Astrocyte of the spinal cord (primary cell): ENCODE measurements around the gene TPH2.

Source experiments
- DNase-seq: peaks from one replicate; pipeline ENCODE4 v3.0.0; 2011; ENCODE audit warnings: low read depth, low spot score
- H3K4me3 ChIP-seq: 2 replicates; pipeline ENCODE4 v1.5.1; 2011; ENCODE audit warnings: low read depth, mild to moderate bottlenecking, low read length, moderate library complexity
- CTCF ChIP-seq: IDR thresholded peaks from 2 replicates; pipeline ENCODE4 v1.5.1; 2012; ENCODE audit warnings: low read depth, mild to moderate bottlenecking, low read length, inconsistent platforms
- in situ Hi-C: cut with HindIII; loops from 2 replicates; pipeline ENCODE4 v1.10.0; 2017; ENCODE audit warnings: low sequenced_read_pairs

TPH2 gene

GRCh38 chr12:71947645-71948105, 9.0 kb downstream of the TPH2 start:
- DNase-seq = peak; percentile 27
- H3K4me3 ChIP-seq = no peak overlapping the region
- no peak for TF ChIP-seq CTCF
- in situ Hi-C loops = no loop called here

- DNase-seq = no peak
- H3K4me3 ChIP-seq = no peak overlapping the region
- in situ Hi-C loops = no loop called here
- no peak for TF ChIP-seq CTCF
Measured at GRCh38 chr12:71948390-71948789, 9.7 kb downstream of the TPH2 start.

- no peak overlapping the region for H3K4me3 ChIP-seq
- no peak for DNase-seq
- no peak for TF ChIP-seq CTCF
- in situ Hi-C loops = no loop called here
Measured at GRCh38 chr12:71949646-71950045, 11.0 kb downstream of the TPH2 start.

GRCh38 chr12:71950404-71950803, 11.8 kb downstream of the TPH2 start:
- no peak for DNase-seq
- no peak overlapping the region for H3K4me3 ChIP-seq
- in situ Hi-C loops = no loop called here
- no peak for TF ChIP-seq CTCF

GRCh38 chr12:71950819-71951218, 12.2 kb downstream of the TPH2 start:
- no peak overlapping the region for H3K4me3 ChIP-seq
- in situ Hi-C loops = no loop called here
- DNase-seq = no peak
- no peak for TF ChIP-seq CTCF

GRCh38 chr12:71954083-71954778, 15.6 kb downstream of the TPH2 start:
- TF ChIP-seq CTCF = no peak
- in situ Hi-C loops = no loop called here
- DNase-seq = no peak
- no peak overlapping the region for H3K4me3 ChIP-seq
